GM13977 (cell line): ENCODE results near the gene SMIM8.
"Not testable (repeated sequence)": the region's sequence is repeated elsewhere in the genome, so short reads cannot be mapped to it uniquely, and the experiment has no call there.

ENCODE experiments used
- DNase-seq: peaks from one replicate; pipeline ENCODE4 v3.0.0; 2012; ENCODE audit warnings: low spot score
- CTCF ChIP-seq: IDR thresholded peaks from 2 replicates; pipeline ENCODE4 v1.5.1; 2012; ENCODE audit warnings: mild to moderate bottlenecking, control low read depth; ENCODE audit not compliant: insufficient read depth; ENCODE audit errors: extremely low read depth, missing control alignments
- in situ Hi-C: fragments of 300-500 bp; cut with MboI; formaldehyde crosslinking; loops from one replicate; pipeline ENCODE4 v1.12.0; 2022; ENCODE audit warnings: low sequenced_read_pairs, low pct_unique_long_range_greater_than_20kb, mixed read lengths, inconsistent platforms; ENCODE audit not compliant: unreplicated experiment

The SMIM8 gene

GRCh38 chr6:87308970-87309369 lies 13.4 kb upstream of the SMIM8 start:
- in situ Hi-C loops: no loop called here
- TF ChIP-seq CTCF: no peak
- no peak for DNase-seq

- TF ChIP-seq CTCF: no peak
- DNase-seq: no peak
- in situ Hi-C loops: no loop called here
Measured at GRCh38 chr6:87312860-87313259, 9.5 kb upstream of the SMIM8 start.

- no peak for DNase-seq
- in situ Hi-C loops: no loop called here
- TF ChIP-seq CTCF: no peak
Measured at GRCh38 chr6:87315071-87315470, 7.3 kb upstream of the SMIM8 start.

- TF ChIP-seq CTCF: no peak
- in situ Hi-C loops: no loop called here
- no peak for DNase-seq
Measured at GRCh38 chr6:87319271-87319987, 3.0 kb upstream of the SMIM8 start.

GRCh38 chr6:87323880-87324279 lies 1.5 kb downstream of the SMIM8 start:
- in situ Hi-C loops, DNase-seq: not testable (repeated sequence)

GRCh38 chr6:87330961-87331360 lies 8.6 kb downstream of the SMIM8 start:
- in situ Hi-C loops: no loop called here
- no peak for DNase-seq
- no peak for TF ChIP-seq CTCF

- TF ChIP-seq CTCF: no peak
- in situ Hi-C loops: no loop called here
- no peak for DNase-seq
Measured at GRCh38 chr6:87333033-87333432, 10.6 kb downstream of the SMIM8 start.
